ENCODE data around the gene PLA2G5.

DNA sequence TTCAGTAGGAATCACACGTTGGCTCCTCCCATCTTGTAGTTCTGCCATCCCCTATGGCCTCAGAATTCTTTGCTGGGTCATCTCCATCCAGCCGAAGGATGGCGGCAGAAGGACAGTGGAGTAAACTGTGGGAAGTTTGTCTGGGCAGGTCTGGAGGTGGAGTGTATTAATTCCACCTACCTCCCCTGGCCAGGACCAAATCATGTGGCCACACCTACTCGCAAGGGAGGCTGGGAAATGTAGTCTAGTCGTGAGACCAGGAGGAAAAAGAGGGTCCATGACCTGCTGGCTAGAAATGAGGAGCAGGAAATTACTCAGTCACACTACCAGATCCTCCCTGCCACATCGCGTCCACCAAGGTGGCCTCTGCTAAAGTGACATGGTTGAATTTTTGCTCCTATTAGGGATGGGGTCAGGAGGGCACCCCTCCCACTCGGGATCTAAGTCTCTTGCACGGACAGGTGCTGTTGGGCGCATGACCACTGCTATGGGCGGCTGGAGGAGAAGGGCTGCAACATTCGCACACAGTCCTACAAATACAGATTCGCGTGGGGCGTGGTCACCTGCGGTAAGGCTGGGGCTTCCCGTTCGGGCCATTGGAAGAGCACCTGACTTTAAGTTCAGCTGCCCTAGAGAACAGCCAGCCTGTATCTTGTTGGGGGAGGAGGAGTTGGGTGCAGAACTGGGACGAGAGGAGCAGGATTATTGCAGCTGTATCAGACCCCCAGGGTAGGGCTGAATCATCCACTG, 19.5 kb downstream of the PLA2G5 start:
- TF ChIP-seq CTCF (IDR thresholded peaks at IDR 0.05; ENCODE audit: low read depth, low read length, poor library complexity, severe bottlenecking) (no peak), EZH2phosphoT487 (IDR thresholded peaks at IDR 0.05; ENCODE audit: borderline replicate concordance, low read length) (no peak)
